ENCODE measurements around the gene NLK.

Gene NLK

DNA sequence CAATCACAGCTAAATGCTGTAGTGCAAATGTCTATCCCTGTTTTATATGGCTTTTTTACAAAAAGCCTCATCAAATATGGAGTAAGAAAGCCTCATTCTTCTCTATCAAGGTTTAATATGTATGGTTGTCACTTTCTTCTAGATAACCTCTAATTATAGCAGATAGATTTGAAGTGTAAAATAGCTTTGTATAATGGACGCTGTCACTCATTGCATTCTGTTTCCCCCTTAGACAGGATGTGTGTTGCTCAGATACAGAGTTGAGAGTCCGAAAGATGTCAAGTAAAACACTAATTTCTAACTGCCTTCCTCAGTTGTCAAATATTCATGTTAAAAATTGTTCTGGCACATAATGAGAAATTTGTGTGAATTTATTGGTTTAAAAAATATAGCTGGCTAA lies 88.0 kb downstream of the NLK start:
- Histone ChIP-seq H3K27ac (ENCODE audit: low read depth, low read length) (no peak overlapping the region), H3K9me3 (ENCODE audit: insufficient read depth, low read length) (no peaks in the 10 kb centered on the region), H3K36me3 (ENCODE audit: low read length) (peaks cover 3% of the 10 kb centered on the region; the same call in 1 of the 2 replicates), H3K9me2 (replicated peaks; ENCODE audit: insufficient read depth, low read length) (no peaks in the 10 kb centered on the region), H3K79me2 (ENCODE audit: insufficient read depth, low read length) (no peaks in the 10 kb centered on the region), H2AFZ (ENCODE audit: low read depth, low read length, severe bottlenecking) (no peak overlapping the region), H3K4me3 (ENCODE audit: insufficient read depth, low read length, poor library complexity, severe bottlenecking) (no peak overlapping the region), H3K27me3 (ENCODE audit: low read length) (no peaks in the 10 kb centered on the region), H3F3A (ENCODE audit: insufficient read depth) (no peaks in the 10 kb centered on the region; the same call in 1 of the 2 replicates), H3K9ac (ENCODE audit: low read length) (no peak overlapping the region), H3K4me2 (ENCODE audit: low read depth, low read length, poor library complexity, severe bottlenecking) (no peak overlapping the region), H4K20me1 (ENCODE audit: low read depth, low read length) (no peaks in the 10 kb centered on the region)
- no peak for TF ChIP-seq EZH2phosphoT487 (conservative IDR thresholded peaks at IDR 0.05; ENCODE audit: low read length)
- TF ChIP-seq CTCF (IDR thresholded peaks at IDR 0.05; ENCODE audit: insufficient read depth, low read length, poor library complexity, severe bottlenecking), result no peak

DNA sequence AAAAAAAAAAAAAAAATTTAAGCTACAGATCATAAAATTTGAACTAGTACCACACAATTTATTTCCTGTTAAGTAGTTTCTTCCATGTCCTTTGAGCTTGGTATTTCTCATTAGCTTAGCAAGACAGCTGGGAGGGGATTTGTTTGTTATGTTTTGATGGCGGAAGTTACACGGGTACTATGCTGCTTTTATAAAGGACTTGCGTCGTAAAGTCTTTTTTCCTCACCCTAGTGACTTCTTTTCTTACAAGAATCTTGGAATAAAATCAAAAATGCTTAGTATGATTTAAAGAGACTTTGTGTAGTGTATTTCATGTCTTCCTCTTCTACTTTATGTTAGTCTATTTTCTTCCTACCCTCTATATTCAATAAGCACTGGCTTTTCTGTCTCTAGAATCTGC lies 89.1 kb downstream of the NLK start:
- H3K4me2 ChIP-seq (ENCODE audit: low read depth, low read length, poor library complexity, severe bottlenecking), result no peak overlapping the region
- H3K27ac ChIP-seq (ENCODE audit: low read depth, low read length), result no peak overlapping the region
- no peaks in the 10 kb centered on the region; the same call in 1 of the 2 replicates for H3F3A ChIP-seq (ENCODE audit: insufficient read depth)
- H2AFZ ChIP-seq (ENCODE audit: low read depth, low read length, severe bottlenecking), result no peak overlapping the region
- H3K79me2 ChIP-seq (ENCODE audit: insufficient read depth, low read length), result no peaks in the 10 kb centered on the region
- no peak overlapping the region for H3K4me3 ChIP-seq (ENCODE audit: insufficient read depth, low read length, poor library complexity, severe bottlenecking)
- H3K27me3 ChIP-seq (ENCODE audit: low read length), result no peaks in the 10 kb centered on the region
- no peaks in the 10 kb centered on the region for H4K20me1 ChIP-seq (ENCODE audit: low read depth, low read length)
- H3K36me3 ChIP-seq (ENCODE audit: low read length), result 0 out of 2 replicates have a peak, but pooled peaks cover 3% of the 10 kb centered on the region
- TF ChIP-seq EZH2phosphoT487 (conservative IDR thresholded peaks at IDR 0.05; ENCODE audit: low read length) (no peak), CTCF (IDR thresholded peaks at IDR 0.05; ENCODE audit: insufficient read depth, low read length, poor library complexity, severe bottlenecking) (no peak)
- H3K9ac ChIP-seq (ENCODE audit: low read length), result no peak overlapping the region
- H3K9me2 ChIP-seq (replicated peaks; ENCODE audit: insufficient read depth, low read length), result no peaks in the 10 kb centered on the region
- H3K9me3 ChIP-seq (ENCODE audit: insufficient read depth, low read length), result no peaks in the 10 kb centered on the region

DNA sequence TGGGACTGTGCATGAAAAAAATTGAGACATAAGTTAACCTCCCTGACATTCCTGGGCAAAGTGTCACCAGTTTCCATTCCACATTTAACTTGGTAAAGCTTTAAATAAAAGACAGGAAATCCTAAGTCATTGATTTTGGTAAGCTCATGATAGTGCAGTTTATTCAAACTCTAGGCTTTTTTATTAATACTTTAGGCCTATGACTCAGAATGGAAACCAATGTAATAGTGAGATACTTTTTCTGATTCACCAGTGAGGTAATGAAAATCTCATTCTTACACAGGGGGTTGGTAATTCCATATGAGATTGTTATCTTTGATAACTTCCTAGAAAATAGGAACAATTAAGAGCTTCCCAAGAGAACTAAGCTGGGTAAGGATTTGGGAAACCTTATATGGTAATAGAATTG lies 91.1 kb downstream of the NLK start:
- Histone ChIP-seq H3K9me2 (replicated peaks; ENCODE audit: insufficient read depth, low read length) (no peaks in the 10 kb centered on the region), H3F3A (ENCODE audit: insufficient read depth) (no peaks in the 10 kb centered on the region; the same call in 1 of the 2 replicates), H3K79me2 (ENCODE audit: insufficient read depth, low read length) (no peaks in the 10 kb centered on the region), H4K20me1 (ENCODE audit: low read depth, low read length) (no peaks in the 10 kb centered on the region), H3K36me3 (ENCODE audit: low read length) (0 out of 2 replicates have a peak, but pooled peaks cover 3% of the 10 kb centered on the region), H3K9ac (ENCODE audit: low read length) (no peak overlapping the region), H3K4me3 (ENCODE audit: insufficient read depth, low read length, poor library complexity, severe bottlenecking) (no peak overlapping the region), H3K4me2 (ENCODE audit: low read depth, low read length, poor library complexity, severe bottlenecking) (no peak overlapping the region), H3K9me3 (ENCODE audit: insufficient read depth, low read length) (no peaks in the 10 kb centered on the region), H2AFZ (ENCODE audit: low read depth, low read length, severe bottlenecking) (no peak overlapping the region), H3K27ac (ENCODE audit: low read depth, low read length) (no peak overlapping the region), H3K27me3 (ENCODE audit: low read length) (no peaks in the 10 kb centered on the region)
- TF ChIP-seq CTCF (IDR thresholded peaks at IDR 0.05; ENCODE audit: insufficient read depth, low read length, poor library complexity, severe bottlenecking), result no peak
- TF ChIP-seq EZH2phosphoT487 (conservative IDR thresholded peaks at IDR 0.05; ENCODE audit: low read length), result no peak

All from SU-DHL-6 (cell line).